Lower lobe of right lung (tissue), 2 donors: ENCODE results near the gene EFCC1. TPM values are rescaled to one million over a fixed set of nuclear protein-coding genes. Genes with fewer than 3 reads are reported as not detected.

ENCODE experiments used
- ATAC-seq, 2 donors: fragments of 200-7000 bp; cut with Tn5 transposase; one replicate each; pipeline ENCODE4 v1.9.1; 2020 to 2022; ENCODE audit warnings: mild to moderate bottlenecking in 2 of 2, moderate library complexity in 2 of 2
- DNase-seq: peaks from one replicate; pipeline ENCODE4 v3.0.0-alpha.2; 2020
- H3K27ac ChIP-seq: fragments of 200-600 bp; one replicate; pipeline ENCODE4 v1.8.0; 2022
- H3K27me3 ChIP-seq: fragments of 200-600 bp; one replicate; pipeline ENCODE4 v1.8.0; 2022; ENCODE audit warnings: low read depth
- H3K36me3 ChIP-seq: fragments of 200-600 bp; one replicate; pipeline ENCODE4 v1.8.0; 2022; ENCODE audit warnings: mild to moderate bottlenecking
- H3K4me1 ChIP-seq: fragments of 200-600 bp; one replicate; pipeline ENCODE4 v1.8.0; 2022
- H3K4me3 ChIP-seq: fragments of 200-600 bp; one replicate; pipeline ENCODE4 v1.8.0; 2022; ENCODE audit warnings: mild to moderate bottlenecking
- H3K9me3 ChIP-seq: fragments of 200-600 bp; one replicate; pipeline ENCODE4 v1.8.0; 2022
- intact Hi-C: fragments of 100-400 bp; cut with DNase I; formaldehyde crosslinking; loops from one replicate; pipeline ENCODE4 v1.11.0; 2022
- total RNA-seq: library from RNA; stranded (reverse); fragmentation: NEBNext Ultra II Directional; extraction: Animal tissue kit (Norgen Biotek cat#: 25700); gene quantifications from one replicate; pipeline ENCODE4 v1.2.1, GENCODE V29; 2021
- TF ChIP-seq, protein P1 (sequence below): fragments of 200-600 bp; IDR thresholded peaks from one replicate; pipeline ENCODE4 v1.8.0; 2022; ENCODE audit warnings: antibody characterized with exemption, mild to moderate bottlenecking
- donor health status: DM: no; HTN: yes; CAD: no; lungs with severe emphysema.

The EFCC1 gene
- total RNA-seq, 1 donor from 2014 or later, result 12.1 TPM

DNA sequence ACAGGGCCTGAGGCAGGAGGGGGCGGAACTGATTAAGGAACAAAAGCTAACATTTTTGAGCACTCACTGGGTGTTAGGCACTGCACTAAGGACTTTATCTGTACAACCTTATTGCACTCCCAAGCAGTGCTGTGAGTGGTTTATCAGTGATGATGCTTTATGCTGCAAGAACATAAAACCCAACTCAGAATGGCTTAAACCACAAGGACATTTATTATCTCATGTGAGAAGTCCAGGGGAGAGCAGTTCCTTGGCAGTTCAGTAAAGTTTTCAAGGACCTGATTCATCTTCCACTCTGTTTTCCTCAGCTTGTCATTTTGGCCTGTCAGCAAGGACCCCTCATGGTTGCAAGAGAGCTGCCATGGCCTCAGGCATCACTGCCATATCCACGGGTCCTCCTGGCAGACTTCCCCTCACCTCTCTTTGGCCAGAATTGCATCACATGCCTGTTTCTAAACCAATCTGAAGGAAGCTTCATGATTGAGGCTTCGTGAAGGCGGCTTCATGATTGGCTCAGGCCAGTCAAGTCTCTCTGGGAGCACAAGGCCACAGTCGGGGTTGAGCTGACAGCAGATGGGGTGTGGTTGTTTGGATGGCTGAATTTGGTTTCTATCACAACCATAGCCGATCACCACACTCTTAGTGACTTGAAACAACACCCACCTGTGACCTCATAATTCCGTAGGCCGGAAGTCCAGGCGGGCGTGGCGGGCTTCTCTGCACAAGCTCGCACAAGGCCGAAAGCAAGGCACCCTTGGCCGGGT is 15.8 kb downstream of the EFCC1 start:
- intact Hi-C loops, result no loop called here
- ATAC-seq (peak; percentile 33 to 57), DNase-seq (peak; percentile 70)
- TF ChIP-seq, protein P1, sequence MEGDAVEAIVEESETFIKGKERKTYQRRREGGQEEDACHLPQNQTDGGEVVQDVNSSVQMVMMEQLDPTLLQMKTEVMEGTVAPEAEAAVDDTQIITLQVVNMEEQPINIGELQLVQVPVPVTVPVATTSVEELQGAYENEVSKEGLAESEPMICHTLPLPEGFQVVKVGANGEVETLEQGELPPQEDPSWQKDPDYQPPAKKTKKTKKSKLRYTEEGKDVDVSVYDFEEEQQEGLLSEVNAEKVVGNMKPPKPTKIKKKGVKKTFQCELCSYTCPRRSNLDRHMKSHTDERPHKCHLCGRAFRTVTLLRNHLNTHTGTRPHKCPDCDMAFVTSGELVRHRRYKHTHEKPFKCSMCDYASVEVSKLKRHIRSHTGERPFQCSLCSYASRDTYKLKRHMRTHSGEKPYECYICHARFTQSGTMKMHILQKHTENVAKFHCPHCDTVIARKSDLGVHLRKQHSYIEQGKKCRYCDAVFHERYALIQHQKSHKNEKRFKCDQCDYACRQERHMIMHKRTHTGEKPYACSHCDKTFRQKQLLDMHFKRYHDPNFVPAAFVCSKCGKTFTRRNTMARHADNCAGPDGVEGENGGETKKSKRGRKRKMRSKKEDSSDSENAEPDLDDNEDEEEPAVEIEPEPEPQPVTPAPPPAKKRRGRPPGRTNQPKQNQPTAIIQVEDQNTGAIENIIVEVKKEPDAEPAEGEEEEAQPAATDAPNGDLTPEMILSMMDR, result no peak
- H3K27ac ChIP-seq, result peak overlapping the region; percentile 84
- peaks cover 75% of the 10 kb centered on the region for H3K4me1 ChIP-seq
- no peaks in the 10 kb centered on the region for H3K36me3 ChIP-seq
- no peak overlapping the region for H3K4me3 ChIP-seq
- H3K9me3 ChIP-seq, result no peaks in the 10 kb centered on the region
- H3K27me3 ChIP-seq, result no peaks in the 10 kb centered on the region

DNA sequence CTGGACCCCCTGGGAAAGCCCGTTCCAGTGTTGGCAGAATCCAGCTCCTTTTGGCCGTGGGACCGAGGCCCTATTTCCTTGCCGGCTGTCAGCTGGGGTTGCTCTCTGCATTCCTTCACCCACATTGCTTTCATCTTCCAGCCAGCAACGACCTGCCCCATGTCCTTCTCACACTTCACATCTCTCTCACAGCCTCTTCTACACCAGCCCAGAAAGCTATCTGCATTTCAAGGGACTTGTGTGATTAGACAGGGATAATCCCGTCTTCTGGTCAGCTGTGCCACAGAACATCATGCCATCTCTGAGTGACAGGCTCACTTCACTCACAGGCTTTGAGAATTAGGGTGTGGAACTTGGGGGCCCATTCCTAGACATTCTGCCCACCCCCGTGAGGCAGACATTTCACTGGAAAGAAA is 16.4 kb downstream of the EFCC1 start:
- peak overlapping the region; percentile 84 for H3K27ac ChIP-seq

DNA sequence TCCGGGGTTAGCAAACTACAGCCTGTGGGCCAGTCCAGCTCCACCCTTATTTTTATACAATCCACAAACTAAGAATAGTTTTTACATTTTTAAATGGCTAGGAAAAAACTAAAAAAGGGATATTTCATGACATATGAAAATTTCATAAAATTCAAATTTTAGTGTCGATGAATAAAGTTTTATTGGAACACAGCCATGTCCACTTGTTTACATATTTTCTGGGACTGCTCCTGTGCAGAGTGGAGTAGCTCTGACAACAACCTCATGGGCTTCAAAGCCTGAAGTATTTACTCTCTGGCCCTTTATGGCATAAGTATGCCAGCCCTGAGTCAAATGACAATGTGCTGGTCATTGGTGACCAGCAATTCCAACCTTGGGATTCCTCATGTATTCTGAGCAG is 17.2 kb downstream of the EFCC1 start:
- H3K27me3 ChIP-seq, result no peaks in the 10 kb centered on the region
- H3K4me1 ChIP-seq, result peaks cover 86% of the 10 kb centered on the region
- TF ChIP-seq, protein P1, result no peak
- ATAC-seq (no peak), DNase-seq (no peak)
- no peaks in the 10 kb centered on the region for H3K36me3 ChIP-seq
- H3K27ac ChIP-seq, result peak overlapping the region; percentile 84
- H3K9me3 ChIP-seq, result no peaks in the 10 kb centered on the region
- no peak overlapping the region for H3K4me3 ChIP-seq
- intact Hi-C loops, result no loop called here

More for the DNA sequence above, 16.4 kb downstream of the EFCC1 start:
- intact Hi-C loops, result no loop called here
- ATAC-seq, result no peak
- DNase-seq, result no peak
- H3K4me1 ChIP-seq, result peaks cover 79% of the 10 kb centered on the region
- H3K36me3 ChIP-seq, result no peaks in the 10 kb centered on the region
- TF ChIP-seq, protein P1, result no peak
- no peaks in the 10 kb centered on the region for H3K27me3 ChIP-seq
- H3K4me3 ChIP-seq, result no peak overlapping the region
- H3K9me3 ChIP-seq, result no peaks in the 10 kb centered on the region

GRCh38 chr3:129018751-129019150 is 17.6 kb downstream of the EFCC1 start:
- no peak for DNase-seq
- TF ChIP-seq, protein P1, result no peak
- ATAC-seq, result no peak
- intact Hi-C loops, result no loop called here
- H3K27ac ChIP-seq, result peak overlapping the region; percentile 84
- no peaks in the 10 kb centered on the region for H3K9me3 ChIP-seq
- no peaks in the 10 kb centered on the region for H3K36me3 ChIP-seq
- H3K27me3 ChIP-seq, result no peaks in the 10 kb centered on the region
- H3K4me1 ChIP-seq, result peaks cover 86% of the 10 kb centered on the region
- no peak overlapping the region for H3K4me3 ChIP-seq

DNA sequence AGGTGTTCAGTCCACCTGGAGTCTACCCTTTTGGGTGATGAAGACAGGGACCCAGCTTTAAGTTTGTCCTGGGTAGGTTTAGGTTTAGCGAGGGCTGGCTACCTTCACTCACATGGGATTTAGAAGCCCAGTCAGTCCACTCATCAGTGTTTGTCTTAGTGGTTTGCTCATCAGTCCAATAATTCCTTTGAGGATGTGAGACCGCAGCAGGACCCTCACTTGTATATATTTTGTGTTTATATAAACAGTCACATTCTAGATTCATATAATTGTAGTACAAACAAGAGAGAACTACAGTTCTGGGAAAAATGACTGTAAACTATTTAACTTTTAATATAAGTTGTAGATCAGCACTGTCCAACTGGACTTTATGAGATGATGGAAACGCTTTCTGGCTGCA is 18.2 kb downstream of the EFCC1 start:
- H3K27ac ChIP-seq, result no peak overlapping the region
- intact Hi-C loops, result no loop called here
- H3K36me3 ChIP-seq, result no peaks in the 10 kb centered on the region
- H3K27me3 ChIP-seq, result no peaks in the 10 kb centered on the region
- H3K9me3 ChIP-seq, result no peaks in the 10 kb centered on the region
- DNase-seq (no peak), ATAC-seq (no peak)
- peaks cover 83% of the 10 kb centered on the region for H3K4me1 ChIP-seq
- TF ChIP-seq, protein P1, result no peak
- no peak overlapping the region for H3K4me3 ChIP-seq
